SH-SY5Y (cell line): ENCODE results near the gene GPRIN2.

Experiments used
- GATA2 ChIP-seq: IDR thresholded peaks from 2 replicates; pipeline ENCODE4 v1.6.1; 2011; ENCODE audit warnings: mild to moderate bottlenecking, low read depth, low read length
- GATA3 ChIP-seq: IDR thresholded peaks from 2 replicates; pipeline ENCODE4 v1.6.1; 2011; ENCODE audit warnings: low read depth, mild to moderate bottlenecking, low read length, moderate library complexity

DNA sequence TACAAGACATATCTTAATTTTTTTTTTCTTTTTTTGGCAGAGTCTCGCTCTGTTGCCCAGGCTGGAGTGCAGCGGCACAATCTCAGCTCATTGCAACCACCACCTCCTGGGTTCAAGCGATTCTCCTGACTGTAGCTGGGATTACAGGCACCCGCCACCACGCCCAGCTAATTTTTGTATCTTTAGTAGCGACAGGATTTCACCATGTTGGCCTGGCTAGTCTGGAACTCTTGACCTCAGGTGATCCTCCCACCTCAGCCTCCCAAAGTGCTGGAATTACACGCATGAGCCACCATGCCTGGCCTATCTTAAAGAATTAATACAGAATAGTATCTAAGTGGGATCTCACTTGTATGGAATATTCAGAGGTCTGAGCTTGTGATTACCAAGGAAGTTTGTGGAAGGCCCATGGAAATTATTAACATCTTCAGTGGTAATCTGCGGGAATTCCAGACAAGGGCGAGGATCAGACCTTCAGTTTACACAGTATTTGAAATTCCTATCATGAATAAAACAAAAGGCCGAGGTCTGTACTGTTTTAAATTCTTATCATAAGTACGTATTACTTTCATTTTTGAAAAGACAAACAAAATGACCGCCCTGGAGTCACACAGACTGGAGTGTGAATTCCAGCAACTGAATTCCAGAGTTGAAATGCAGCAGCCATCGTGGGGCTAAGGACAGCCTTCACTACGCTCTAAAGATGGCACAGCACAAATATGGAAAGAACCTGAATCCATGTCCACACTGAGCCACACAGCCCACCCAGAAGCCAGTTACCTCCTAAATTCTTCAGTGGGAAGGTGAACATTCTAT lies 16.7 kb downstream of the GPRIN2 start:
- no peak for TF ChIP-seq GATA3
- no peak for TF ChIP-seq GATA2
